Measurements from ENCODE around the gene CC2D1B. TPM values are rescaled to one million over a fixed set of nuclear protein-coding genes. Genes with fewer than 3 reads are reported as not detected.

CC2D1B gene
- total and polyA plus RNA-seq, 2 of the 4 experiments (the other 2 are of a cell fraction), result 16.9 to 17.2 TPM

GRCh38 chr1:52366517-52366827 is 467 bp upstream of the CC2D1B start:
- Histone ChIP-seq H2AFZ (replicated peaks; ENCODE audit: low read length, poor library complexity) (peak overlapping the region; percentile 88), H3K9me1 (ENCODE audit: insufficient read depth, low read length) (peaks cover 17% of the 10 kb centered on the region), H4K5ac (ENCODE audit: low read depth, low read length) (no peak overlapping the region), H3K14ac (replicated peaks; ENCODE audit: low read depth, low read length) (no peak overlapping the region), H2BK120ac (ENCODE audit: low read depth, low read length) (no peak overlapping the region), H3K4ac (ENCODE audit: low read depth, low read length) (no peak overlapping the region), H3K36me3 (ENCODE audit: control insufficient read depth, insufficient read depth, low read length) (peaks cover 15% of the 10 kb centered on the region), H2BK20ac (ENCODE audit: low read depth, low read length) (no peak overlapping the region), H3K23ac (ENCODE audit: low read depth, low read length) (no peak overlapping the region), H3K27ac (ENCODE audit: insufficient read depth, low read length) (no peak overlapping the region), H3K4me3 (ENCODE audit: insufficient read depth, low read depth, low read length) (peak overlapping the region; percentile 77), H2BK5ac (ENCODE audit: low read depth, low read length, poor library complexity, severe bottlenecking) (no peak overlapping the region), H4K8ac (ENCODE audit: low read depth in 2 of 2, low read length in 2 of 2) (no peak overlapping the region), H4K91ac (ENCODE audit: insufficient read depth, low read depth, low read length) (no peak overlapping the region), H3K4me1 (ENCODE audit: control insufficient read depth, insufficient read depth, low read length) (peaks cover 7% of the 10 kb centered on the region), H2BK15ac (ENCODE audit: low read depth, low read length) (no peak overlapping the region), H3K27me3 (ENCODE audit: control insufficient read depth, insufficient read depth, low read length) (no peaks in the 10 kb centered on the region), H3K4me2 (ENCODE audit: low read depth, low read length) (peak overlapping the region; percentile 36; the same call in 1 of the 2 replicates), H3K9me3 (ENCODE audit: control insufficient read depth, insufficient read depth, low read length) (no peaks in the 10 kb centered on the region), H3K9ac (ENCODE audit: low read depth, low read length) (no peak overlapping the region), H2AK5ac (ENCODE audit: low read depth, low read length) (no peak overlapping the region), H3K56ac (ENCODE audit: extremely low read depth, insufficient read depth, low read length) (no peak overlapping the region), H4K20me1 (ENCODE audit: insufficient read depth, low read length) (peaks cover 12% of the 10 kb centered on the region; the same call in 1 of the 2 replicates), H2AK9ac (replicated peaks; ENCODE audit: low read depth, low read length, poor library complexity) (no peak overlapping the region), H3K18ac (ENCODE audit: low read depth, low read length) (no peak overlapping the region), H3K79me1 (ENCODE audit: low read depth in 1 of 2, low read length in 2 of 2) (peaks cover 19 to 41% of the 10 kb centered on the region in 2 experiments)
- BruUV-seq (replicated peaks), result no TSS peak
- ChIA-PET CTCF (interaction anchor here (0.7 kb wide), 1 partner anchor 1569 kb away, joined by 3 read pairs; no protein-coding TSS in a partner anchor), POLR2A (ENCODE audit: unreplicated experiment) (interaction anchor here (0.6 kb wide), 1 partner anchor 278 kb away, joined by 9 read pairs; no protein-coding TSS in a partner anchor)
- dilution Hi-C loops (cut with HindIII; ENCODE audit: low sequenced_read_pairs, unreplicated experiment) (no loop called here), in situ Hi-C loops (cut with MboI; ENCODE audit: low sequenced_read_pairs) (no loop called here), intact Hi-C loops (cut with micrococcal nuclease) (loop anchor here (2.0 kb wide), 1 partner anchor 320 kb away; no protein-coding TSS in a partner anchor)
- ATAC-seq (ENCODE audit: low read depth) (no peak), DNase-seq (no peak)
- WGBS, 2 experiments (ENCODE audit: extremely low coverage in 2 of 2, insufficient read length in 1 of 2), result no CpG with 5 or more reads among the region's 8 CpGs
- TF ChIP-seq RAD21 (IDR thresholded peaks at IDR 0.05; ENCODE audit: low read length) (no peak), NFE2L2 (IDR thresholded peaks at IDR 0.05; ENCODE audit: low read depth, low read length) (no peak), MXI1 (IDR thresholded peaks at IDR 0.05; ENCODE audit: borderline replicate concordance, low read depth, low read length) (no peak), POLR2A (IDR thresholded peaks at IDR 0.05; ENCODE audit: low read depth, low read length) (no peak), SMC3 (IDR thresholded peaks at IDR 0.05; ENCODE audit: low read depth, low read length) (no peak), RCOR1 (IDR thresholded peaks at IDR 0.05; ENCODE audit: insufficient replicate concordance, low read length) (no peak), CHD1 (IDR thresholded peaks at IDR 0.05; ENCODE audit: low read depth, low read length) (no peak), RFX5 (IDR thresholded peaks at IDR 0.05; ENCODE audit: low read depth, low read length) (no peak), CTCF (conservative IDR thresholded peaks at IDR 0.05; ENCODE audit: low read depth, low read length) (no peak), CEBPB (IDR thresholded peaks at IDR 0.05; ENCODE audit: low read depth, low read length) (no peak), BHLHE40 (IDR thresholded peaks at IDR 0.05; ENCODE audit: low read depth, low read length) (no peak), FOS (IDR thresholded peaks at IDR 0.05; ENCODE audit: low read depth, low read length) (no peak)
- TF ChIP-seq, protein P1, sequence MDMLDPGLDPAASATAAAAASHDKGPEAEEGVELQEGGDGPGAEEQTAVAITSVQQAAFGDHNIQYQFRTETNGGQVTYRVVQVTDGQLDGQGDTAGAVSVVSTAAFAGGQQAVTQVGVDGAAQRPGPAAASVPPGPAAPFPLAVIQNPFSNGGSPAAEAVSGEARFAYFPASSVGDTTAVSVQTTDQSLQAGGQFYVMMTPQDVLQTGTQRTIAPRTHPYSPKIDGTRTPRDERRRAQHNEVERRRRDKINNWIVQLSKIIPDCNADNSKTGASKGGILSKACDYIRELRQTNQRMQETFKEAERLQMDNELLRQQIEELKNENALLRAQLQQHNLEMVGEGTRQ (IDR thresholded peaks at IDR 0.05; ENCODE audit: low read depth, low read length), result no peak
- TF ChIP-seq, protein P2, sequence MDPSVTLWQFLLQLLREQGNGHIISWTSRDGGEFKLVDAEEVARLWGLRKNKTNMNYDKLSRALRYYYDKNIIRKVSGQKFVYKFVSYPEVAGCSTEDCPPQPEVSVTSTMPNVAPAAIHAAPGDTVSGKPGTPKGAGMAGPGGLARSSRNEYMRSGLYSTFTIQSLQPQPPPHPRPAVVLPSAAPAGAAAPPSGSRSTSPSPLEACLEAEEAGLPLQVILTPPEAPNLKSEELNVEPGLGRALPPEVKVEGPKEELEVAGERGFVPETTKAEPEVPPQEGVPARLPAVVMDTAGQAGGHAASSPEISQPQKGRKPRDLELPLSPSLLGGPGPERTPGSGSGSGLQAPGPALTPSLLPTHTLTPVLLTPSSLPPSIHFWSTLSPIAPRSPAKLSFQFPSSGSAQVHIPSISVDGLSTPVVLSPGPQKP (IDR thresholded peaks at IDR 0.05; ENCODE audit: borderline replicate concordance, low read depth, low read length), result no peak

All from IMR-90 (cell line).